Pancreas (tissue), 10 donors: ENCODE measurements around the gene BACH2. TPM values are rescaled to one million over a fixed set of nuclear protein-coding genes. Genes with fewer than 3 reads are reported as not detected.
"Not testable (repeated sequence)": the region's sequence is repeated elsewhere in the genome, so short reads cannot be mapped to it uniquely, and the experiment has no call there.

Experiments used
- ATAC-seq, 4 donors: fragments of 200-7000 bp; cut with Tn5 transposase; one replicate each; pipeline versions ENCODE4 v1.8.0 to v1.9.1; 2020; ENCODE audit warnings: mild to moderate bottlenecking in 4 of 4, moderate library complexity in 4 of 4
- DNase-seq, 6 donors: peaks; one replicate each; pipeline ENCODE4 v3.0.0-alpha.2; 2020
- FAIRE-seq: peaks from 2 replicates; lab custom pipeline; 2012; peaks lifted over from hg19 to GRCh38; lab: Jason Lieb, UNC
- H3K27ac ChIP-seq, 4 donors: fragments of 200-600 bp; sonication (generic); 1 replicate in 3 of 4; 2 replicates in 1 of 4; pipeline versions ENCODE4 v1.5.0 to v1.8.0; 2020
- H3K27me3 ChIP-seq, 4 donors: fragments of 200-600 bp; one replicate each; pipeline ENCODE4 v1.8.0; 2021
- H3K36me3 ChIP-seq, 3 donors: fragments of 200-600 bp; sonication (generic) in 1 of 3; one replicate each; pipeline versions ENCODE4 v1.5.0 to v1.8.0; 2020 to 2021
- H3K4me1 ChIP-seq, 3 donors: fragments of 200-600 bp; one replicate each; pipeline ENCODE4 v1.8.0; 2021
- H3K4me3 ChIP-seq, 4 donors: fragments of 200-600 bp; sonication (generic) in 2 of 4; one replicate each; pipeline versions ENCODE4 v1.5.0 to v1.8.0; 2020 to 2021
- H3K9me3 ChIP-seq, 4 donors: fragments of 200-600 bp; one replicate each; pipeline ENCODE4 v1.8.0; 2021
- CTCF ChIP-seq, 4 donors: fragments of 200-600 bp; sonication (generic) in 3 of 4; IDR thresholded peaks; one replicate each; pipeline versions ENCODE4 v1.5.0 to v1.8.0; 2021; ENCODE audit warnings: antibody characterized with exemption in 4 of 4
- WGBS, 2 donors: extraction: QIAGEN DNeasy Blood & Tissue Kit; methylation state at CpG; one replicate each; pipeline ENCODE4 v1.1.7; 2013; 5-methylcytosine and 5-hydroxymethylcytosine counted together
- intact Hi-C, 3 donors: fragments of 100-400 bp; cut with DNase I; formaldehyde crosslinking; loops; one replicate each; pipeline versions ENCODE4 v1.11.1 to v1.14.2; 2022
- polyA plus RNA-seq, 2 donors: library from polyadenylated mRNA; stranded (reverse); fragments of 200-250 nt; gene quantifications; one replicate each; pipeline ENCODE4 v1.2.3, GENCODE V29; 2013
- total RNA-seq, 6 donors: library from RNA; stranded (reverse); fragmentation: NEBNext Ultra II Directional in 4 of 6; extraction: Animal tissue kit (Norgen Biotek cat#: 25700) in 4 of 6; gene quantifications; one replicate each; pipeline versions ENCODE4 v1.2.1 to v1.2.4, GENCODE V29; 2021 to 2023
- donor health status: healthy with polysubstance abuse.
- donor health status: DM: no; HTN: no; CAD: no; lungs with moderate emphysema.
- donor health status: DM: no; HTN: no; CAD: no.
- donor health status: control.
- donor health status: control.
- donor health status: Bipolar disorder and iron deficiency.
- donor health status: DM: yes; HTN: yes; CAD: no.
- donor health status: DM: no; HTN: no; CAD: no.
- donor health status: DM: no; HTN: no; CAD: no.
- donor health status: DM: yes; HTN: yes; CAD: no.

BACH2 gene
- total and polyA plus RNA-seq, 8 donors, result 0.61 to 8.0 (median 4.9) TPM

DNA sequence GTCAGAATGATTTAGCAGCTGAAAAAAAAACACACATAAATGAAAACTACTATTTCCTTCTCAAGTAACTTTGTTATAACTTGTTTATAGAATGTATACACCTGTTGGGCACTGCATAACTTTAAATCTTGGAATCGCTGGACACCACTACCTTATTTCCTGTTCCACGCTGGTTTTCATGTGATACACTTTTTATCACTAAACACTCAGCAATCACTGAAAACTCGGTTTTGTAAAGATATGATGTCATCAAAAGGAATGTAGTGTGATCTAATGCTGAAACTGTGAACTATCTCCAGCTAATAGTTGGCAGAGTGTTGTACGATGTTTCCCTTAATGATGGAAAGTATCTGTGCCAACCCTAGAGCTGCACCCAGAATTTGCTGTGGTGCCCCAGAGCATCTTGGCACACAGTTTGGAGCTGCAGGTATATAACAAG, 127.9 kb downstream of the BACH2 start:
- Histone ChIP-seq H3K36me3 (no peaks in the 10 kb centered on the region), H3K27ac (peak overlapping the region in 2 of 4 donors; percentile 2 to 34), H3K4me3 (no peak overlapping the region), H3K4me1 (peaks cover 0 to 5% (median 0%) of the 10 kb centered on the region in 3 donors), H3K27me3 (no peaks in the 10 kb centered on the region), H3K9me3 (no peaks in the 10 kb centered on the region)
- FAIRE-seq (no peak), ATAC-seq (peak in 3 of 4 donors; percentile 57 to 85 (median 81)), DNase-seq (no peak)
- no peak for TF ChIP-seq CTCF (IDR thresholded peaks at IDR 0.05)
- intact Hi-C loops, result no loop called here
- WGBS, 2 donors, result 37 to 43% methylated on average over 4 of the region's 4 CpGs

DNA sequence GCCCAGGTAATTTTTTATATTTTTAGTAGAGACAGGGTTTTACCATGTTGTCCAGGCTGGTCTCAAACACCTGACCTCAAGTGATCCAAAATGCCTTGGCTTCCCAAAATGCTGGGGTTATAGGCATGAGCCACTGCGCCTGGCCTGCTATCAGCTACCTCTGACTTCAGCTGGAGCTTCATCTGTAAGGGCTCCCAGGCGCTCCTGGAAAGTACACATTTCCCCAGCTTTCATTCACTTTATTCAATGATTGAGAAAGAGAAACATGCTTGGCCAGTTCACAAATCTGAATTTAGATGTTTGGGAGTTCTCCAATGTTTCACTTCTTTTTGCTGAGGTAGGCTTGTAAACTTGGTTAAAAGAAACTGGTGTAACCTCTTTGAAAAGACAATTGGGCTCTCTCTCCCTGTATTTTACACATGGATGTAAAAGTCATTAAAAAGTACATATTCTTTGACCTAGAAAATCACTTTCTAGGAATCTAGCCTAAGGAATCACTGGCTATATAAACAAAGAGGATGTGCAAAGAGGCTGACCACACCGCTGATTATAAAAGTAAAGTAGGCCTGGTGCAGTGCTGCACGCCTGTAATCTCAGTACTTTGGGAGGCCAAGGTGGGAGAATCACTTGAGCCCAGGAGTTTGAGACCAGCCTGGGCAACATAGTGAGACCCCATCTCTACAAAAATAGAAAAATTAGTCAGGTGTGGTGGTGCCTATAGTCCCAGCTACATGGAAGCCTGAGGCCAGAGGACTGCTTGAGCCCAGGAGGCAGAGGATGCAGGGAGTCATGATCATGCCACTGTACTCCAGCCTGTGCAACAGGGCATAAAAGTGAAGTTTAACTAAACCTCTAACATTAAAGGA, 128.9 kb downstream of the BACH2 start:
- H3K27me3 ChIP-seq, result no peaks in the 10 kb centered on the region
- intact Hi-C loops, result no loop called here
- H3K9me3 ChIP-seq, result no peaks in the 10 kb centered on the region
- FAIRE-seq (no peak), ATAC-seq (no peak), DNase-seq (no peak)
- peak overlapping the region in 1 of 4 donors; percentile 34 for H3K27ac ChIP-seq
- peaks cover 0 to 5% (median 0%) of the 10 kb centered on the region in 3 donors for H3K4me1 ChIP-seq
- no peaks in the 10 kb centered on the region for H3K36me3 ChIP-seq
- no peak for TF ChIP-seq CTCF (IDR thresholded peaks at IDR 0.05)
- WGBS, 2 donors, result 91 to 96% methylated on average over 4 of the region's 4 CpGs
- no peak overlapping the region for H3K4me3 ChIP-seq

- H3K9me3 ChIP-seq, intact Hi-C loops, H3K27ac ChIP-seq, DNase-seq, ATAC-seq, H3K4me3 ChIP-seq, FAIRE-seq, H3K36me3 ChIP-seq, H3K27me3 ChIP-seq, H3K4me1 ChIP-seq: not testable (repeated sequence)
- 76 to 94% methylated on average over 7 of the region's 7 CpGs for WGBS, 2 donors
Observed at GRCh38 chr6:90166155-90166924, 130.3 kb downstream of the BACH2 start.

DNA sequence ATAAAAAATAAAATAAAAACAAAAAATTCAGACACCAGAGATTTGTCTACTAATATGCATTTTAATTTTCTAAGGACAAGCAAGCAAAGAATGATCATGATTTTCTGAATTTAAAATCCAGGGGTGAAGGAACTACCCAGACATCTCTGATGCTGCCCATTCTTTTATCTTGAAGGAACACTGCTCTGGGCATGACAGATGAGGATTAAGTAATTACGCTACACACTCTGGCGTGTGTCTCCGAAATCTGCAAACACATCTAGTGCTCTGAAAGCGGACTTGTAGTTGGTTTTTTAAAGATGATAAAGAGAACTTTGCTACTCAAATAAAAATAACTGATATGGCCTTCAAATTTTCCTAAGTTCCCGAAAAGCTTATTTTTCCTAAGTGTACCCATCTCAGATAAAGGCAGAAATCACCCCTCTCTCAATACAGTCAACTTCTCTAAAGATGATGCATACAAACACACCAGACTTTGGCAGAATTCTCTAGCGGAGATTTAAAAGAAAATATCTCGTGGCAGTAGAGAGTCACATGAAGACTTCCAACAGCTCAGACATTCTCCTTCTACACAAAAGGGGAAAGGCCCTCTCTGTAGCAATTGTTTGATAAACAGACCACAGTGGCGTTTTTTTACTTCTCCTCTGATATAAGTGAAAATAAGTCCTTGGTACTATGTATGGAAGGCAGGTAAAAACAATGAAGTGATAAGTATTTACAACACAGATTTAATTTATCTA, 133.8 kb downstream of the BACH2 start:
- no peak for TF ChIP-seq CTCF (IDR thresholded peaks at IDR 0.05)
- 84 to 86% methylated on average over 8 of the region's 8 CpGs for WGBS, 2 donors
- no peak for ATAC-seq

DNA sequence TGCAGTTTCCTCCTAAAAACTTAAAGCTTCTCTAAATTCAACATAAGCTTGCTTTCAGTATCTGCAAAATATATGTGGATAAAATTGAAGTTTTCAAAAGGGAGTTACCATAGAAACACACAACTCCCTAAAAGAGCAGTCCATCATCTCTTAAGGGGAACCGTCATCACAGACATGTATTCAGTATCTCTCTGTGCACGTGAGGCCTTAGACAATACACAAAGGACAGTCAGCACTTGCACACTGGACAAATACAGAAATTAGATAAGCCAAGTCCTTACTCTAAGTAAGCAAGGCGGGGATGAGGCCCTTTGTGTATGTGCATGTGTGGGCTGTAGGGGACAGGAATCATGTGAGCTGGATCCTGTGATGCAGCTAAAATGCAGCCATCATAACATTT, 136.6 kb downstream of the BACH2 start:
- Histone ChIP-seq H3K27ac (no peak overlapping the region), H3K27me3 (no peaks in the 10 kb centered on the region), H3K4me3 (no peak overlapping the region), H3K9me3 (no peaks in the 10 kb centered on the region), H3K4me1 (no peaks in the 10 kb centered on the region), H3K36me3 (no peaks in the 10 kb centered on the region)
- intact Hi-C loops, result no loop called here
- 61 to 68% methylated on average over 3 of the region's 3 CpGs for WGBS, 2 donors
- ATAC-seq (no peak), FAIRE-seq (no peak), DNase-seq (no peak)
- TF ChIP-seq CTCF (IDR thresholded peaks at IDR 0.05), result no peak

More for the DNA sequence above, 133.8 kb downstream of the BACH2 start:
- H3K27ac ChIP-seq, result no peak overlapping the region
- H3K27me3 ChIP-seq, result no peaks in the 10 kb centered on the region
- no peaks in the 10 kb centered on the region for H3K4me1 ChIP-seq
- FAIRE-seq (no peak), DNase-seq (no peak)
- intact Hi-C loops, result no loop called here
- H3K36me3 ChIP-seq, result no peaks in the 10 kb centered on the region
- H3K4me3 ChIP-seq, result no peak overlapping the region
- H3K9me3 ChIP-seq, result no peaks in the 10 kb centered on the region
